ENCODE results near the gene SIRT3.
A peak's percentile ranks its signal among the peaks of the same experiment; 100 is the strongest.

Gene SIRT3

GRCh38 chr11:235180-235579, 962 bp downstream of the SIRT3 start:
- no peaks in the 10 kb centered on the region for H3K4me1 ChIP-seq (ENCODE audit: control insufficient read depth, insufficient read depth, low read length)
- no peak overlapping the region for H3K27ac ChIP-seq (ENCODE audit: extremely low read depth, low read depth, low read length)
- no peaks in the 10 kb centered on the region for H3K9me3 ChIP-seq (ENCODE audit: control insufficient read depth, insufficient read depth, low read depth, low read length)
- CTCF ChIA-PET: interaction anchor here (0.5 to 1.0 kb wide), 4 partner anchors 13 to 124 kb away, joined by 3 to 5 read pairs (median 3); no protein-coding TSS in a partner anchor
- H3K36me3 ChIP-seq (ENCODE audit: control insufficient read depth in 2 of 2, insufficient read depth in 1 of 2, low read length in 2 of 2): peaks cover 0 to 27% of the 10 kb centered on the region in 2 experiments; a peak in 2 of 3 replicates
- H3K4me3 ChIP-seq (ENCODE audit: low read depth, low read length): peak overlapping the region; percentile 74
- POLR2A ChIA-PET: interaction anchor here (1.3 to 1.8 kb wide), 2 partner anchors 27 to 28 kb away, joined by 4 to 16 read pairs; partner anchors contain the start of genes BET1L and RIC8A
- TF ChIP-seq, protein P1, sequence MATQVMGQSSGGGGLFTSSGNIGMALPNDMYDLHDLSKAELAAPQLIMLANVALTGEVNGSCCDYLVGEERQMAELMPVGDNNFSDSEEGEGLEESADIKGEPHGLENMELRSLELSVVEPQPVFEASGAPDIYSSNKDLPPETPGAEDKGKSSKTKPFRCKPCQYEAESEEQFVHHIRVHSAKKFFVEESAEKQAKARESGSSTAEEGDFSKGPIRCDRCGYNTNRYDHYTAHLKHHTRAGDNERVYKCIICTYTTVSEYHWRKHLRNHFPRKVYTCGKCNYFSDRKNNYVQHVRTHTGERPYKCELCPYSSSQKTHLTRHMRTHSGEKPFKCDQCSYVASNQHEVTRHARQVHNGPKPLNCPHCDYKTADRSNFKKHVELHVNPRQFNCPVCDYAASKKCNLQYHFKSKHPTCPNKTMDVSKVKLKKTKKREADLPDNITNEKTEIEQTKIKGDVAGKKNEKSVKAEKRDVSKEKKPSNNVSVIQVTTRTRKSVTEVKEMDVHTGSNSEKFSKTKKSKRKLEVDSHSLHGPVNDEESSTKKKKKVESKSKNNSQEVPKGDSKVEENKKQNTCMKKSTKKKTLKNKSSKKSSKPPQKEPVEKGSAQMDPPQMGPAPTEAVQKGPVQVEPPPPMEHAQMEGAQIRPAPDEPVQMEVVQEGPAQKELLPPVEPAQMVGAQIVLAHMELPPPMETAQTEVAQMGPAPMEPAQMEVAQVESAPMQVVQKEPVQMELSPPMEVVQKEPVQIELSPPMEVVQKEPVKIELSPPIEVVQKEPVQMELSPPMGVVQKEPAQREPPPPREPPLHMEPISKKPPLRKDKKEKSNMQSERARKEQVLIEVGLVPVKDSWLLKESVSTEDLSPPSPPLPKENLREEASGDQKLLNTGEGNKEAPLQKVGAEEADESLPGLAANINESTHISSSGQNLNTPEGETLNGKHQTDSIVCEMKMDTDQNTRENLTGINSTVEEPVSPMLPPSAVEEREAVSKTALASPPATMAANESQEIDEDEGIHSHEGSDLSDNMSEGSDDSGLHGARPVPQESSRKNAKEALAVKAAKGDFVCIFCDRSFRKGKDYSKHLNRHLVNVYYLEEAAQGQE (tag by site-specific recombination; IDR thresholded peaks at IDR 0.05): no peak
- TF ChIP-seq ZNF426 (tag by site-specific recombination; IDR thresholded peaks at IDR 0.05) (no peak), ZNF341 (tag by site-specific recombination; IDR thresholded peaks at IDR 0.05; ENCODE audit: low read depth) (no peak), RBAK (tag by site-specific recombination; IDR thresholded peaks at IDR 0.05) (no peak), ZNF202 (tag by site-specific recombination; IDR thresholded peaks at IDR 0.05; ENCODE audit: borderline replicate concordance) (no peak), ZBTB26 (tag by site-specific recombination; optimal IDR thresholded peaks at IDR 0.05) (no peak), MZF1 (tag by site-specific recombination; IDR thresholded peaks at IDR 0.05; ENCODE audit: borderline replicate concordance) (no peak), ZNF785 (tag by site-specific recombination; IDR thresholded peaks at IDR 0.05) (no peak), ZNF521 (tag by site-specific recombination; IDR thresholded peaks at IDR 0.05) (no peak), ZNF354C (tag by site-specific recombination; IDR thresholded peaks at IDR 0.05; ENCODE audit: borderline replicate concordance, low read depth) (no peak), ZBTB1 (tag by site-specific recombination; IDR thresholded peaks at IDR 0.05) (no peak), ZNF391 (tag by site-specific recombination; IDR thresholded peaks at IDR 0.05; ENCODE audit: borderline replicate concordance, low read depth) (no peak), ZNF560 (tag by site-specific recombination; IDR thresholded peaks at IDR 0.05; ENCODE audit: borderline replicate concordance) (no peak), ZNF292 (tag by site-specific recombination; IDR thresholded peaks at IDR 0.05; ENCODE audit: borderline replicate concordance, low read depth) (no peak)
- TF ChIP-seq, protein P2, sequence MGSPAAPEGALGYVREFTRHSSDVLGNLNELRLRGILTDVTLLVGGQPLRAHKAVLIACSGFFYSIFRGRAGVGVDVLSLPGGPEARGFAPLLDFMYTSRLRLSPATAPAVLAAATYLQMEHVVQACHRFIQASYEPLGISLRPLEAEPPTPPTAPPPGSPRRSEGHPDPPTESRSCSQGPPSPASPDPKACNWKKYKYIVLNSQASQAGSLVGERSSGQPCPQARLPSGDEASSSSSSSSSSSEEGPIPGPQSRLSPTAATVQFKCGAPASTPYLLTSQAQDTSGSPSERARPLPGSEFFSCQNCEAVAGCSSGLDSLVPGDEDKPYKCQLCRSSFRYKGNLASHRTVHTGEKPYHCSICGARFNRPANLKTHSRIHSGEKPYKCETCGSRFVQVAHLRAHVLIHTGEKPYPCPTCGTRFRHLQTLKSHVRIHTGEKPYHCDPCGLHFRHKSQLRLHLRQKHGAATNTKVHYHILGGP (tag by site-specific recombination; IDR thresholded peaks at IDR 0.05): no peak
- TF ChIP-seq, protein P3, sequence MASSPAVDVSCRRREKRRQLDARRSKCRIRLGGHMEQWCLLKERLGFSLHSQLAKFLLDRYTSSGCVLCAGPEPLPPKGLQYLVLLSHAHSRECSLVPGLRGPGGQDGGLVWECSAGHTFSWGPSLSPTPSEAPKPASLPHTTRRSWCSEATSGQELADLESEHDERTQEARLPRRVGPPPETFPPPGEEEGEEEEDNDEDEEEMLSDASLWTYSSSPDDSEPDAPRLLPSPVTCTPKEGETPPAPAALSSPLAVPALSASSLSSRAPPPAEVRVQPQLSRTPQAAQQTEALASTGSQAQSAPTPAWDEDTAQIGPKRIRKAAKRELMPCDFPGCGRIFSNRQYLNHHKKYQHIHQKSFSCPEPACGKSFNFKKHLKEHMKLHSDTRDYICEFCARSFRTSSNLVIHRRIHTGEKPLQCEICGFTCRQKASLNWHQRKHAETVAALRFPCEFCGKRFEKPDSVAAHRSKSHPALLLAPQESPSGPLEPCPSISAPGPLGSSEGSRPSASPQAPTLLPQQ (tag by site-specific recombination; IDR thresholded peaks at IDR 0.05): no peak
